ENCODE measurements around the gene CLCNKA. TPM values are rescaled to one million over a fixed set of nuclear protein-coding genes. Genes with fewer than 3 reads are reported as not detected.
"Not testable (repeated sequence)": the region's sequence is repeated elsewhere in the genome, so short reads cannot be mapped to it uniquely, and the experiment has no call there.

CLCNKA gene
- total and polyA plus RNA-seq, 2 of the 8 experiments (the other 6 are each of a cell fraction or from before 2014, with no cell fraction given): 0.95 to 2.0 TPM

GRCh38 chr1:16039871-16040270, 18.0 kb downstream of the CLCNKA start:
- not testable (repeated sequence) for H3K4me1 ChIP-seq (replicated peaks in 1 of 4; ENCODE audit: control insufficient read depth in 3 of 4, insufficient read depth in 4 of 4, low read length in 3 of 4); H3K27me3 ChIP-seq (replicated peaks in 1 of 4; ENCODE audit: control insufficient read depth in 3 of 4, extremely low read depth in 1 of 4, insufficient read depth in 3 of 4, low read length in 3 of 4); H2BK120ac ChIP-seq (replicated peaks; ENCODE audit: low read depth, low read length); H2BK12ac ChIP-seq (ENCODE audit: low read depth, low read length); H3K4ac ChIP-seq (replicated peaks; ENCODE audit: insufficient read length, low read depth, low read length); H2BK20ac ChIP-seq (ENCODE audit: low read length); H3K79me2 ChIP-seq (ENCODE audit: control insufficient read depth in 1 of 2, insufficient read depth in 2 of 2, low read length in 2 of 2); H4K5ac ChIP-seq (ENCODE audit: insufficient read length, low read depth, low read length); H3K4me3 ChIP-seq (ENCODE audit: extremely low read depth in 1 of 4, insufficient read depth in 2 of 4, low read depth in 3 of 4, low read length in 4 of 4); H3K79me1 ChIP-seq (ENCODE audit: low read depth, low read length); FAIRE-seq; H3K9ac ChIP-seq (replicated peaks in 1 of 4; ENCODE audit: extremely low read depth in 1 of 4, low read depth in 3 of 4, low read length in 3 of 4); H3K18ac ChIP-seq (ENCODE audit: extremely low read depth, low read length); H4K91ac ChIP-seq (replicated peaks; ENCODE audit: insufficient read length, low read length); H3K14ac ChIP-seq (ENCODE audit: insufficient read length); H3K23me2 ChIP-seq (ENCODE audit: low read depth, low read length); H3K27ac ChIP-seq (ENCODE audit: low read depth, low read length); H4K8ac ChIP-seq (ENCODE audit: extremely low read depth, insufficient read depth, low read length); H2AK5ac ChIP-seq (ENCODE audit: low read depth, low read length); H4K20me1 ChIP-seq (replicated peaks in 1 of 2; ENCODE audit: control insufficient read depth in 1 of 2, insufficient read depth in 2 of 2, low read length in 2 of 2); H2BK5ac ChIP-seq (ENCODE audit: low read depth, low read length); H2AFZ ChIP-seq (ENCODE audit: low read length); H2BK15ac ChIP-seq (ENCODE audit: low read length); H3K56ac ChIP-seq (replicated peaks; ENCODE audit: insufficient read length, low read depth, low read length); DNase-seq (ENCODE audit: low read depth in 1 of 2, low spot score in 2 of 2); H3K23ac ChIP-seq (ENCODE audit: insufficient read length); H3K4me2 ChIP-seq (ENCODE audit: insufficient read depth in 1 of 2, low read depth in 2 of 2, low read length in 2 of 2); H3K9me3 ChIP-seq (ENCODE audit: insufficient read depth in 2 of 2, low read depth in 1 of 2, low read length in 1 of 2); H3K36me3 ChIP-seq (ENCODE audit: control insufficient read depth in 2 of 4, insufficient read depth in 4 of 4, low read length in 3 of 4)
- ChIA-PET POLR2A (ENCODE audit: partially characterized antibody) (interaction anchor here (1.5 kb wide), 1 partner anchor 28 kb away, joined by 3 read pairs; no protein-coding TSS in a partner anchor), CTCF (ENCODE audit: partially characterized antibody) (interaction anchor here (0.7 to 3.0 kb wide), 6 partner anchors 8 to 204 kb away, joined by 3 to 13 read pairs (median 4); partner anchors contain the start of genes FAM131C and HSPB7)
- WGBS, 2 experiments (ENCODE audit: extremely low coverage in 1 of 2, insufficient coverage in 1 of 2, insufficient read length in 1 of 2, insufficient replicate concordance in 2 of 2, low coverage in 1 of 2, low lambda C conversion rate in 2 of 2, missing lambda C conversion rate in 1 of 2): 100% methylated on average over 1 of the region's 8 CpGs; no CpG with 5 or more reads in 1 of the 2 experiments
